ENCODE measurements around the gene CDC42SE2.
"Not testable (repeated sequence)": the region's sequence is repeated elsewhere in the genome, so short reads cannot be mapped to it uniquely, and the experiment has no call there.

The CDC42SE2 gene

GRCh38 chr5:131389096-131389868 lies 125.4 kb downstream of the CDC42SE2 start:
- no peak for DNase-seq (ENCODE audit: low spot score)

GRCh38 chr5:131389869-131390265 lies 126.0 kb downstream of the CDC42SE2 start:
- no peak for DNase-seq (ENCODE audit: low spot score)

GRCh38 chr5:131392466-131393095 lies 128.7 kb downstream of the CDC42SE2 start:
- no peak for DNase-seq (ENCODE audit: low spot score)

GRCh38 chr5:131393498-131393968 lies 129.7 kb downstream of the CDC42SE2 start:
- no peak for DNase-seq (ENCODE audit: low spot score)

- no peak for DNase-seq (ENCODE audit: low spot score)
Measured at GRCh38 chr5:131394128-131394527, 130.3 kb downstream of the CDC42SE2 start.

- no peak for DNase-seq (ENCODE audit: low spot score)
Measured at GRCh38 chr5:131396015-131396414, 132.2 kb downstream of the CDC42SE2 start.

GRCh38 chr5:131396630-131397273 lies 132.9 kb downstream of the CDC42SE2 start:
- no peak for DNase-seq (ENCODE audit: low spot score)

GRCh38 chr5:131399007-131399406 lies 135.2 kb downstream of the CDC42SE2 start:
- DNase-seq (ENCODE audit: low spot score): not testable (repeated sequence)

GRCh38 chr5:131400585-131400984 lies 136.7 kb downstream of the CDC42SE2 start:
- DNase-seq (ENCODE audit: low spot score): no peak

GRCh38 chr5:131405674-131406073 lies 141.8 kb downstream of the CDC42SE2 start:
- no peak for DNase-seq (ENCODE audit: low spot score)

GRCh38 chr5:131406076-131406475 lies 142.2 kb downstream of the CDC42SE2 start:
- no peak for DNase-seq (ENCODE audit: low spot score)

- no peak for DNase-seq (ENCODE audit: low spot score)
Measured at GRCh38 chr5:131406975-131407638, 143.3 kb downstream of the CDC42SE2 start.

GRCh38 chr5:131413605-131414559 lies 150.0 kb downstream of the CDC42SE2 start:
- no peak for DNase-seq (ENCODE audit: low spot score)

GRCh38 chr5:131416729-131417128 lies 152.9 kb downstream of the CDC42SE2 start:
- DNase-seq (ENCODE audit: low spot score): no peak

GRCh38 chr5:131417240-131417869 lies 153.5 kb downstream of the CDC42SE2 start:
- DNase-seq (ENCODE audit: low spot score): peak; percentile 72

GRCh38 chr5:131418846-131419245 lies 155.0 kb downstream of the CDC42SE2 start:
- DNase-seq (ENCODE audit: low spot score): no peak

- DNase-seq (ENCODE audit: low spot score): no peak
Measured at GRCh38 chr5:131419877-131420276, 156.0 kb downstream of the CDC42SE2 start.

- peak; percentile 10 for DNase-seq (ENCODE audit: low spot score)
Measured at GRCh38 chr5:131423056-131423455, 159.2 kb downstream of the CDC42SE2 start.

- no peak for DNase-seq (ENCODE audit: low spot score)
Measured at GRCh38 chr5:131426011-131426410, 162.2 kb downstream of the CDC42SE2 start.

- DNase-seq (ENCODE audit: low spot score): no peak
Measured at GRCh38 chr5:131430794-131431193, 166.9 kb downstream of the CDC42SE2 start.
